ENCODE data around the gene OR6B2. TPM values are rescaled to one million over a fixed set of nuclear protein-coding genes. Genes with fewer than 3 reads are reported as not detected.

The OR6B2 gene
- total and polyA plus RNA-seq, 4 donors: not detected

GRCh38 chr2:240002983-240003382 is 27.2 kb downstream of the OR6B2 start:
- no peaks in the 10 kb centered on the region for H3K4me1 ChIP-seq (ENCODE audit: control insufficient read depth in 4 of 4, insufficient read depth in 4 of 4, low read length in 3 of 4)
- no peaks in the 10 kb centered on the region for H3K9me3 ChIP-seq (ENCODE audit: control insufficient read depth in 4 of 4, low read length in 3 of 4)
- H3K27ac ChIP-seq (ENCODE audit: low read depth in 1 of 2, low read length in 2 of 2): no peak overlapping the region
- no peak for TF ChIP-seq FOXA1 (IDR thresholded peaks at IDR 0.05)
- TF ChIP-seq RXRA (IDR thresholded peaks at IDR 0.05): no peak
- TF ChIP-seq FOXA2 (IDR thresholded peaks at IDR 0.05): no peak
- no peak for TF ChIP-seq NR2F2 (IDR thresholded peaks at IDR 0.05)
- TF ChIP-seq REST (IDR thresholded peaks at IDR 0.05): no peak
- TF ChIP-seq GABPA (IDR thresholded peaks at IDR 0.05 in 1 of 2, conservative IDR thresholded peaks at IDR 0.05 in 1 of 2): no peak
- WGBS: 60% methylated on average over 7 of the region's 7 CpGs
- H3K4me3 ChIP-seq (ENCODE audit: low read depth in 1 of 3, low read length in 3 of 3): no peak overlapping the region
- DNase-seq (ENCODE audit: low spot score): no peak
- H3K9ac ChIP-seq (ENCODE audit: low read depth in 1 of 2, low read length in 2 of 2): no peak overlapping the region
- peaks cover 13 to 83% (median 46%) of the 10 kb centered on the region in 4 donors for H3K36me3 ChIP-seq (ENCODE audit: control insufficient read depth in 4 of 4, insufficient read depth in 3 of 4, low read depth in 1 of 4, low read length in 3 of 4)
- no peaks in the 10 kb centered on the region for H3K27me3 ChIP-seq (ENCODE audit: control insufficient read depth in 4 of 4, insufficient read depth in 4 of 4, low read length in 3 of 4)

- Histone ChIP-seq H3K4me3 (ENCODE audit: low read depth in 1 of 3, low read length in 3 of 3) (no peak overlapping the region), H3K27ac (ENCODE audit: low read depth in 1 of 2, low read length in 2 of 2) (no peak overlapping the region), H3K4me1 (ENCODE audit: control insufficient read depth in 4 of 4, insufficient read depth in 4 of 4, low read length in 3 of 4) (no peaks in the 10 kb centered on the region), H3K9me3 (ENCODE audit: control insufficient read depth in 4 of 4, low read length in 3 of 4) (no peaks in the 10 kb centered on the region), H3K36me3 (ENCODE audit: control insufficient read depth in 4 of 4, insufficient read depth in 3 of 4, low read depth in 1 of 4, low read length in 3 of 4) (peaks cover 8 to 67% (median 29%) of the 10 kb centered on the region in 4 donors), H3K27me3 (ENCODE audit: control insufficient read depth in 4 of 4, insufficient read depth in 4 of 4, low read length in 3 of 4) (no peaks in the 10 kb centered on the region), H3K9ac (ENCODE audit: low read depth in 1 of 2, low read length in 2 of 2) (no peak overlapping the region)
- WGBS: 84% methylated on average over 11 of the region's 11 CpGs
- TF ChIP-seq MAX (IDR thresholded peaks at IDR 0.05): no peak
- no peak for TF ChIP-seq CTCF (IDR thresholded peaks at IDR 0.05; ENCODE audit: low read depth, low read length, missing input control)
- TF ChIP-seq FOXA2 (IDR thresholded peaks at IDR 0.05): no peak
- TF ChIP-seq ZBTB33 (IDR thresholded peaks at IDR 0.05): no peak
- TF ChIP-seq ATF3 (IDR thresholded peaks at IDR 0.05): no peak
- no peak for TF ChIP-seq YY1 (IDR thresholded peaks at IDR 0.05)
- no peak for TF ChIP-seq HNF4G (IDR thresholded peaks at IDR 0.05)
- TF ChIP-seq HNF4A (conservative IDR thresholded peaks at IDR 0.05): no peak
- TF ChIP-seq SP1 (IDR thresholded peaks at IDR 0.05): no peak
- no peak for TF ChIP-seq EGR1 (IDR thresholded peaks at IDR 0.05; ENCODE audit: low read depth in 2 of 2)
- no peak for TF ChIP-seq TAF1 (conservative IDR thresholded peaks at IDR 0.05)
- TF ChIP-seq FOXA1 (IDR thresholded peaks at IDR 0.05): no peak
- no peak for DNase-seq (ENCODE audit: low spot score)
These were observed 29.6 kb downstream of the OR6B2 start for GRCh38 chr2:240000671-240001070.

Data from liver (tissue), 9 donors.